ENCODE data around the gene FUT9.

Gene FUT9

DNA sequence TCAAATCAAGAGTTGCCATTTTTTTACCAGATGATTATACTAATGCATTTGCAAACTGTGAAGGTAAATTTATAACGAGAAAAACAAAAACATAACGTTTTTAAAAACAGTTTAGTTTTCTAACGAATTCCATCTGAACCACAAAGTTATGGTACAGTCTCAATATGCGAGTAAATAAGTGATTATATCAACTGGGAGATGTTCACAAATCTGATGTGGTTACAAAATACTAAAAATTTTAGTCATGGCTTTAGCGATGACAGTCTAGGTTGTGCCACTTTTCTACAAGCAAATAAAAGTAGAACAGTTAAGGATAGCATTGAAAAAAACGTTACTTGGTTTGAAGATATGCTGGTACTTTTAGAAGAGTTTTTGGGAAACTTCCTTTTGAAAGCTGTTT lies 186.8 kb downstream of the FUT9 start:
- no peaks in the 10 kb centered on the region for H3K36me3 ChIP-seq
- H3K4me1 ChIP-seq, result no peaks in the 10 kb centered on the region
- H3K9me3 ChIP-seq, result no peaks in the 10 kb centered on the region
- H3K4me3 ChIP-seq (ENCODE audit: low read depth, low read length), result no peak overlapping the region
- no peak for DNase-seq
- no peaks in the 10 kb centered on the region for H3K27me3 ChIP-seq
- no peak for TF ChIP-seq CTCF (IDR thresholded peaks at IDR 0.05; ENCODE audit: low read depth, low read length)

GRCh38 chr6:96211341-96211740 lies 195.6 kb downstream of the FUT9 start:
- no peak for TF ChIP-seq CTCF (IDR thresholded peaks at IDR 0.05; ENCODE audit: low read depth, low read length)
- no peak for DNase-seq
- Histone ChIP-seq H3K9me3 (no peaks in the 10 kb centered on the region), H3K36me3 (no peaks in the 10 kb centered on the region), H3K4me3 (ENCODE audit: low read depth, low read length) (no peak overlapping the region), H3K4me1 (no peaks in the 10 kb centered on the region), H3K27me3 (no peaks in the 10 kb centered on the region)

DNA sequence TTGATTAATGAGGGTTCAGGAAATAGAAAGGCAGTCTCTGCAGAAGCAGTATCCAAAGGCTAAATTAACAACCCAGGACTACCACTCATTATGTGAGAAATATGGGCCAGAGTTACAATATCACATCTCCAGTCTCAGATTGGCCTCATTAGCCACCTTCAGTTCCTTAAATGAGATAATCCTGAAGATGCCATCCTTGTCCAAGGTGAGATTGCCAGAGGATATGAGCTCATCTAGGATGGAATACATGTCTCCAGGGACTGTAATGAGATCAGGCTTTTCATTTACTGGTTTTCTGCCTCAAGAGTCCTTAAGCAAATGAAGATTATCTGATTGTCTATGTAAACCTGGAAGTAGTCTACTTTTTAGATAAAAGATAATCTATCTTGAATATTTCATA lies 196.3 kb downstream of the FUT9 start:
- Histone ChIP-seq H3K9me3 (no peaks in the 10 kb centered on the region), H3K4me3 (ENCODE audit: low read depth, low read length) (no peak overlapping the region), H3K4me1 (no peaks in the 10 kb centered on the region), H3K36me3 (no peaks in the 10 kb centered on the region), H3K27me3 (no peaks in the 10 kb centered on the region)
- TF ChIP-seq CTCF (IDR thresholded peaks at IDR 0.05; ENCODE audit: low read depth, low read length), result no peak
- DNase-seq, result no peak

- H3K9me3 ChIP-seq, result no peaks in the 10 kb centered on the region
- H3K4me3 ChIP-seq (ENCODE audit: low read depth, low read length), result no peak overlapping the region
- H3K4me1 ChIP-seq, result no peaks in the 10 kb centered on the region
- no peaks in the 10 kb centered on the region for H3K27me3 ChIP-seq
- TF ChIP-seq CTCF (IDR thresholded peaks at IDR 0.05; ENCODE audit: low read depth, low read length), result no peak
- DNase-seq, result no peak
- no peaks in the 10 kb centered on the region for H3K36me3 ChIP-seq
Measured at GRCh38 chr6:96213784-96214183, 198.0 kb downstream of the FUT9 start.

GRCh38 chr6:96223695-96224094 lies 207.9 kb downstream of the FUT9 start:
- no peak for TF ChIP-seq CTCF (IDR thresholded peaks at IDR 0.05; ENCODE audit: low read depth, low read length)
- H3K27me3 ChIP-seq, result no peaks in the 10 kb centered on the region

DNA sequence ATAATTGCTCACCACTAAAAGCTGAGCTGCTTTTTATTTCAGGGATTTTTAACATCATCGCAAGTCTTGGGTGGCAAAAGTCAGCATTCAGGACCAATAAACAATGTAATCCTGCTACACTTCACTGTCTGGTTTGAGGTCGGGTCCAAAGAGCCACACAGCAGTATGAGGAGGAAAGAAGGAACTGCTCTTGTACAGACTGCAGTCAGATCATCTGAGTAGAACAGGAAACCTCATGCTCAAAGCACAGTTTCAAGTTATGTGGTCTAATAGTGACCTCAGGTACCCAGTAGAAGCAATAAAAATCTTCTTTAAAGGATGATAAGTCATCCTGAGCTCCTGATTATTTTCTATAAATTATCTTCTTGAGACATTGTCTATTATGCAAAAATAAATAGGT lies 211.4 kb downstream of the FUT9 start:
- DNase-seq, result no peak
- H3K9me3 ChIP-seq, result no peaks in the 10 kb centered on the region; the same call in 1 of the 2 replicates

More at GRCh38 chr6:96223695-96224094, 207.9 kb downstream of the FUT9 start:
- no peaks in the 10 kb centered on the region; the same call in 1 of the 2 replicates for H3K9me3 ChIP-seq
- no peak for DNase-seq
- H3K4me3 ChIP-seq (ENCODE audit: low read depth, low read length), result no peak overlapping the region
- no peaks in the 10 kb centered on the region for H3K4me1 ChIP-seq
- no peaks in the 10 kb centered on the region for H3K36me3 ChIP-seq

More for the DNA sequence above, 211.4 kb downstream of the FUT9 start:
- no peaks in the 10 kb centered on the region; the same call in 1 of the 2 replicates for H3K27me3 ChIP-seq
- H3K36me3 ChIP-seq, result no peaks in the 10 kb centered on the region
- no peak overlapping the region for H3K4me3 ChIP-seq (ENCODE audit: low read depth, low read length)
- no peaks in the 10 kb centered on the region for H3K4me1 ChIP-seq
- no peak for TF ChIP-seq CTCF (IDR thresholded peaks at IDR 0.05; ENCODE audit: low read depth, low read length)
